ENCODE data around the gene CCDC28A.

CCDC28A gene

DNA sequence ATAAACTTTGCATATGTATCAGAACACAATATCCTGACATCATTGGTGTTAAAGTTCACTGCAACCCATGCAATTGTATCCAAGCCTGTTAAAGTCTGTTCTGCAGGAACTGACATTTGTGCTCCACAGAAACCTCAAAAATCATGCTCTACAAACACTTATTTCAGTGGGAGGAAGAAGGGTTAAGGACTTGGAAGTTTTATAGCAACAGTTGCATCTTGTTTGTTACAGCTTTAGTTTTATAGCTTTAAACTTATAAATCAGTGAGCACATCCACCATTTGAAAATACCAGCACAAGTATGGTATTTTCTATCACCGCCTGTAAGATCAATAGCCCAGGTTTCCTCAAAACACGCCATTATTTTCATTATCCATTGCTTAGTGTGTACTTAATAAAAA, 23.2 kb downstream of the CCDC28A start:
- DNase-seq: no peak

DNA sequence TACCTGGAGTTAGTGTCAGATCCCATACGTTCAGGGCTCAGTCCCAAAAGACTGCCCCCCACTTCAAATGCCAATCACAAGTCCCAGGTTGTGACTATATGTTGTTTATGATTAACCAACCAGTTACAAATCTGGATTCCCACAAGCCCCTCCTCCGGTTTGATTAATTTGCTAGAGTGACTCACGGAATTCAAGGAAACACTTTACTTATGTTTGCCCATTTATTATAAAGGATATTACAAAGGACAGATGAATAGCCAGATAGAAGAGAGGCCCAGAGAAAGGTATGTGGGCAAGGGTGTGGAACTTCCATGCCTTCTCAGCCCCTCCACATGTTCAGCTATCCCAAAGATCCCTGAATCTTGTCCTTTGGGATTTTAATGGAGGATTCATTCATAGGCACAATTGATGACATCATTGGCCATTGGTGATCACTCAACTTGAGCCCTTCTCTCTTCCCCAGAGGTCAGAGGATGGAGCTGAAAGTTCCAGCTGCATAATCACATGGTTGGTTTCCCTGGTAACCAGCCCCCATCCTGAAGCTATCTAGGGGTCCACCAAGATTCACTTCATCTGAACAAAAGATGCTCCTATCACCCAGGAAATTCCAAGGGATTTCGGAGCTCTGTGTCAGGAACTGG, 24.4 kb downstream of the CCDC28A start:
- no peak for DNase-seq

DNA sequence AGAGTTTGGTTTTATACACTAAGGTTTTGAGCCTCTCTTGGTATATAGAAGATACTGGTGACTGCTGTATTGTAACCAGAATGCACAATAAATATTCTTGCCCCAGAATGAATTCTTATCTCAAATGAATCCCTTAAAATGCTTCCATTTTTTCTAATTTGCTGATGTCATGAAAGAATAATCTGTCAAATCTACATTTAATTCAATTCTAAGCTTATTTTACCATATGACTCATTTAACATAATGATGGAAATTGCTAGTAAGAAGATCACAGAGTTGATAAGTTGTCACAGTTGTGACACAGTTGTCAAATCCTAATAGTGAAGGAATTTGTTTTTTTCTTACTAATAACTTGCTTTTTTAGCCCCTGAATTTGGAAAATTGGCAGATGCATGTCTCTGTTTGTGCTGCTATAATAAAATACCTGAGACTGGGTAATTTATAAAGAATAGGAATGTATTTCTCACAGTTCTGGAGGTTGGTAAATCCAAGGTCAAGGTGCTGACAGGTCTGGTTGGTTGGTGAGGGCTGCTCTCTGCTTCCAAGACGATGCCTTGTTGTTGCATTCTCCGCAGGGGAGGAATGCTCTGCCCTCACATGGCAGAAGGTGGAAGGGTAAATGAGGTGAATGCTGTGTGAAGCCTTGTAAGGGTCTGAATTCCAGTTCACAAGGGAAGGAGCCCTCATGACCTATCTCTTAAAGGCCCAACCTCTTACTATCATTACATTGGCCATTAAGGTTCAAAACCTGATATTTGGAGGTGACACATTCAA, 27.0 kb downstream of the CCDC28A start:
- DNase-seq: no peak

DNA sequence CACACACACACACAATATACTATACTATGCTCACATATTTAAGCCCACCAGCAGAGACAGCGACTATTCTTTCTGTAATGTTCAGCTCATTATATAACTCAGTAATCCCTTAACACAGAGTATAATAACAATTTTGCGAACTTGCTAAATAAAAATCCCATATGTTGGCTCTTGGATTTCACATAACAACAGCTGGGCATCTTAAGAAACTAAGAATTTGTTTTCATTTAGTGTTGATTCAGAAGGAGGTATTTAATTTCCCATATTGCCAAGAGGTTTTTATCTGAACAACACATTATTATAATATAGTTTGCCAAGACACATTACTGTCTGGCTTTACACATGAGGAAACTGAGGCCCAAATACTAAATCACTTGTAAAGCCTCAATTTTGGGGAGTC, 29.8 kb downstream of the CCDC28A start:
- DNase-seq: no peak

DNA sequence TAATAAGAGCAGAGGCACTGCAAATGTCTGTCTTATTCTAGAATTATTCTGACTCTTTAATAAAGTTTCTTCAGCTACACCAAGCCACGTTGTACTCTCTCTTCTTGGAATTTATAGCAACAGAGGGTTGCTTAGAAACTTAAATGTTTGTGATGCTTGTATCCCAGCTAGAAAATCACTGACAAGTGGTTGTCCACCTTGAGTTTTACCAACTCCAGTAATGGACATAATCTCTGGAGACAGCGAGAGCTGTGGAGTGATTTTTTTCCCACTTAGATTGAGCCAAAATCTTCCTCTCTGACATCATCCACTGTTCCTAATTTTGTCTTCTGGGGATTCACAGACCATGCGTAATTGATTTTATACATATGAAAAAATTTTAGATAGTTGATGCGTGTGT, 30.3 kb downstream of the CCDC28A start:
- DNase-seq: no peak

DNA sequence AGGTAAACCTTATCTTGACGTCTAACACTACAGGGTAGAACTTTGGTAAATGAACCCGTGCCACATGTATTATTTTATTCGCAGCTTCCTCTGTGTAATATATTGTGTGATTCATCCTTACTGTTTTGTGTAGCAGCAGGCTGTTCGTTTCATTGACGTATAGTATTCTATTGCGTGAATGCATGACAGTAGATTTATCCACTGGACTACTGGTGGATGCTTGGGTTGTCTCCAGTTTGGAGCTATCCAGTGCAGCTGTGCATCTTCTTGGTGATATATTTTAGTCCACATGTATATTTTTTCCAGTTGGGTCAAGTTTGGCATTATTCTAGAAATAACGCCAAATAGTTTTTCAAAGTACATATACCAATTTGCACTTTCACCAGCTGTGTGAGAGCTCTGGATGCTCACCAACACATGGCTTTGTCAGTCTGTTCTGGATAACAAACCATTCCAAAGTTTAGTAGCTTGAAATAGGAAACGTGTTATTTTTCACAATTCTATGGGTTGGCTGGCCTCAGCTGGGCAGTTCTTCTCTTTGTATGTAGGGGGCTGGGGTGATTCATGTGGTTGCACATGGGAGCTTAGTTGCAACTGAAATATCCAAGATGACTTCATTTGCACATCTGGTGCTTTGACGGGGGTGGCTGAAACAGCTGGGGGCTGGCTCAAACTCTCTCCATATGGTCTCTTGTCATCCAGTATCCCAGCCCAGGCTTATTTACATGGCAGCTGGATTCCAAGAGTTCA, 31.6 kb downstream of the CCDC28A start:
- DNase-seq: no peak

DNA sequence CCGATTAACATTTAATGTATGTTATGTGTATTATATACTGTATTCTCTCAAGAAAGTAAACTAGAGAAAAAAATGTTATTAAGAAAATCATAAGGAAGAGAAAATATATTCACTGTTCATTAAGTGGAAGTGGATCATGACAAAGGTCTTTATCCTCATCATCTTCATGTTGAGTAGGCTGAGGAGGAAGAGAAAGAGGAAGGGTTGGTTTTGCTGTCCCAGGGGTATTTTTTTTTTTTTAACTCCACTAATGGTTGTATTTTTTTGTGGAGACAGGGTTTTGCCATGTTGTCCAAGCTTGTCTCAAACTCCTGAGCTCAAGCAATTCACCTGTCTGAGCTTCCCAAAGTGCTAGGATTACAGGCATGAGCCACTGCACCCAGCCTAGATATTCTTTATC, 33.3 kb downstream of the CCDC28A start:
- DNase-seq: no peak

DNA sequence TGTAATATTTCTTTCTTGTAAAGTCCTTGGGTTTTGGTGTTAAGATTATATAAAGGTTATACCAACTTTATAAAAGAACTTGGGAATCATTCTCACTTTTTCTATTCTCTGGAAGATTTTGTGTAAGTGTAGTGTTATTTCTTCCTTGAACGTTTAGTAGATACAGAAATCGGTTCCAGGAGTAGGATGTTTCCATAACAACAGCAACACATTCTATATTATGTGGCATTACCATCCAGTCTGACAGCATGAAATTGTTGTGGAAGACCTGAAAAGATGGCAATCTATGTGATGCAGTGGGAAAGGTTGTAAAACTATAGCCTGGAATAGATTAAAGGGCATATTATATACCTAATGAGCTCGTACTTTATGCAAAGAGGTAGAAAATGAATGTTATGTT, 36.1 kb downstream of the CCDC28A start:
- no peak for DNase-seq

DNA sequence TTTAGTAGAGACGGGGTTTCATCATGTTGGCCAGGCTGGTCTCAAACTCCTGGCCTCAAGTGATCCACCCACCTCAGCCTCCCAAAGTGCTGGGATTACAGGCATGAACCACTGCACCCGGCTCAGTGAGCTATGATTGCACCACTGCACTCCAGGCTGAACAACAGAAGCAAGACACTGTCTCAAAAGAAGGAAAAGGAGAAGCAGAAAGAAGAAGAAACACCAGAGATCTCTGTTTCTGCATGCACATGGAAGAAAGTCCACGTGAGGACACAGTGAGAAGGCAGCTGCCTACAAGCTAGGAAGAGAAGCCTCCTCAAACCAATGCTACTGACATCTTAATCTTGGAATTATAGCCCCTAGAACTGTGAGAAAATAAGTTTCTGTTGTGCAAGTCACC, 38.3 kb downstream of the CCDC28A start:
- DNase-seq: no peak

DNA sequence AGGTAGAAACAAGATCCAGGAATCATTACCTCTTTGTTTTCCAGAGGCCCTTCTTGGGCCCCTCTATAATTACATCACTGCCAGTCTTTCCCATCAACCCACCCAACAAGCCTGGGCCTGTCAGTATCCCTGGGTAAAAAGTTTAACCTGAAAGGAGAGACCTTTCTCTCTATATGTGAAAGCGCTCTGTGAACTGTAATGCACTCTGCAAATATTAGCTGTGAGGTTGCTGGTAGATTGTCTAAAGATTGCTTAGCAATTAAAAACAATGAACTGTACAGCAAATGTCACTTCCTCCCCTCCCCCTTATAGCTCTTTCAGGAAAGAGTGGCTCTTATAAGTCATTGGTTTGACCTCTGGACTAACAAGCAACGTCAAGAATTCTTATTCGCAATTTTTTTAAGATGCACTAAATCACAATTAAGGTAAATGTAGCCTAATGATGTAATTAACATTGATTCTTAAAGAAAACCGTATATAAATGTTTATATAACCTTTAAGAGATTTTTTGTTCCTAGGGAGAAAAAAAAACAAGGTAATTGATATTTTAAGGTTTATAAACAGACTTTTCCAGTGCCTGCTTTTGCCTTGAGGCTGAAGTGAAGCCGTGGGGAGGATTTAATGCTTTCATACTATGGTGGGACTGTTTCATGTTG, 40.7 kb downstream of the CCDC28A start:
- DNase-seq: no peak

DNA sequence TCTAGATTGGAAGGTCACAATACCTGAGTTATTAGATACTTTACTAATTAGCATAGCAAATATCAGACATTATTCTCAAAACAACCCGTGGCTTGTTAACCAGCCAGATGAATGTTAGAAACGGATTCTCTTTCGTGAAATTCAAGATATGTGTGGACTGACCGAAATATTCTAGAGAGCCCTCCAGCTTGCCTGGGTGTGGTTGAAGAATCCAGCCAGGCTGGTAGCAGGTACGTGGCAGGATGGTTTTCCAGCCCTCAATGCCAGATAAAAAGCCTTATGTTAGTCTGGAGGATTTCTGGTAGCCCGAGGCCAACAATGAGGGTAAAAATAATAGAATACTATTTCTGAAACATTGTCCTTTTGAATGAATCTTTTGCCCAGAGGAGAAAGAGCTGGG, 41.7 kb downstream of the CCDC28A start:
- no peak for DNase-seq

DNA sequence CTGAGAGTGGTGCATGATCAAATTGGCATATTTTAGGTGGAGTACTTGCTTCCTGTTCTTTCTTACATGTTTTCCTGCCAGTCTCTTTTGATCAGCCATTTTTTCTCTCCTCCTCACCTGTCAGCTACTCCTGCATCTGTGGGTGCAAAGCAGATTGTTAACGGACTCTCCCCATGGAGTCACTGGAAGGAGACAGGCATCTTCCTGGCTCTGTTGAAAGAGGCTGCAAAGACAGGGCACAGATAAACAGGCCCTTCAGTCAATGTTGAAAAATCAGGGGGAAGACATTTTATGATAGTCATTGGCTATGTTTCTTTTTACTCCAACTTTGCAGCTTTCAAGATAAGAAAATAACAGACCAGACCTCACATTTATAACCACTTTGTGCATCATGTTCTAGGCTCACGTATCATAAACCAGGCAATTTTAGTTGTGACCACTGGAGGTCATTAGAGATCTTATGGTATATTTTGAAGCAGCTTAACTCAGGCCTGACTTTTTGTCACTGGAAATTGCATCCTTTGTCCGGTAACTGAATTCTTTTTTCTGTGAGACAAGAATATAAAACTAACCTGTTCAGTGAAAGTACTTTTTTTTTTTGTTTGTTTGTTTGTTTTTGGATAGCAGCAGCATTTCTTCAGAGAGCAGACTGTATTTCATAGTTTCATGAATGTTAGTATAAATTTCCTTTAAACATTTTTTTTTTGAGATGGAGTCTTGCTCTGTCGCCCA, 42.4 kb downstream of the CCDC28A start:
- DNase-seq: peak; percentile 33

DNA sequence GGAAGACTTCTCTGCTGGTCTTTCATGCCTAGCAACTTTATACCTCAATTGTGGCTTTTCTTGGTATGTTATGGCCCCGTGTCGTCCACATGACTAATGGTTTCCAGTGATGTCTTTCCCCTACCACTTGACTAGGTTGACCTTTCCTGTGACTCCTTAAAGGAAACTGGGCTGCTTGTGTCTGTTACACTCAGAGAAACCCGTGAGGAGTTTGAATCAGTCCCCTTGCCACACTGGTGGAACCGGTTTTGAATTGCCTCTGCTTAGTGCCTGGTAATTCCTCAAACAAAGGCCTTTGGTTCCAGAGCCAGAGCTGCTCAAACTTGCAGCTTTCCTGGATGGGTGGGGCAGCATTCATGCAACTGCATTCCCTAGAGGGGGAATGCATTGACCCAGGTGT, 44.2 kb downstream of the CCDC28A start:
- no peak for DNase-seq

DNA sequence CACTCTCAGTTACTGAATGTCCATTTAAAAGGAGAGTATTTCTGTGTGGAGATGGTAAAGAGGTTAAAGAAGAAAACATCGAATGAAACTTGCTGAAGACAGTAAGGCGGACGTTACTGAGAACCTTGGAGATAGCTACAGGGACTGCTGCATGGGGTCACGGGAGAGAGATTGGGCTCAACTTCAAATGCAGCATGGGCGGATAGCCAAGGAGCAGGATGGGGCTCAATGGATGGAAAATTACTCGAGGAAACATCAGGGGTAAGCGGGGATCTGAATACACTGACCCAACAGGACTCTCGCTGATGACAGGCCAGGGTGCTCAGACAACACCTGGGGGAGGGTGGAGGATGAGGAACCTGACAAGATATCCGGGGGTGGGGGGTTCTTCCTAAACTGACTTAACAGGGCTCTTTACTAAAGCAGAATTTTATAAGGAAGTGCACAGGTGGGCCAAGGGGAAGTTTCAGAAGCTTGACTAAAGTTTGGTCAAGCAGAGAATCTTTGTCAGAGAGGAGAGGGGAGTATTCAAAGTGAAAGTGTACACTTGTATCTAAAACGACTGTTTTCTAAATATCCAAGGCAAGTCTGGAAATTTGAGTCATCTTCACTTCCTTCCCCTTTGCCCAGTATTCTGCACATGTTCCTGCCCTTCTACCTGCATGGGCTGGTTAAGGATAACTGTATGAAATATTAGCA, 45.1 kb downstream of the CCDC28A start:
- DNase-seq: no peak

DNA sequence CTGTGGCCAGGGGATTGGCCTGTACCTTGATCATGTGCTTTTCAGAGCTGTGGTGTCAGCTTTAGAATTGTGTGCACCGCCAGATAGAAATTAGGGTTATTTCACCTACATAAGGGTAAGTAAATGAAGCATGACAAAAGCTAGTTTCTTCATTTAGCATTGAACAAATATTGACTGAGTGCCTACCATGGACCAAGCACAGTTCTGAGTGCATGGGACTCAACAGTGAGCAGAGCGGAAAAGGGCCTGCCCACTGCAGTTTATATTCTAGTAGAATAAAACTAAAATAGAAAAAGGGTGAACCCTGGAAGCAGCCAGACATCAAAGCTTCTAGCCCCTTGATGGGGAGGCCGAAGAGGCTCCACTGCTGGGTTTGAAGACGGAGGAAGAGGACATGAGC, 48.0 kb downstream of the CCDC28A start:
- DNase-seq: no peak

DNA sequence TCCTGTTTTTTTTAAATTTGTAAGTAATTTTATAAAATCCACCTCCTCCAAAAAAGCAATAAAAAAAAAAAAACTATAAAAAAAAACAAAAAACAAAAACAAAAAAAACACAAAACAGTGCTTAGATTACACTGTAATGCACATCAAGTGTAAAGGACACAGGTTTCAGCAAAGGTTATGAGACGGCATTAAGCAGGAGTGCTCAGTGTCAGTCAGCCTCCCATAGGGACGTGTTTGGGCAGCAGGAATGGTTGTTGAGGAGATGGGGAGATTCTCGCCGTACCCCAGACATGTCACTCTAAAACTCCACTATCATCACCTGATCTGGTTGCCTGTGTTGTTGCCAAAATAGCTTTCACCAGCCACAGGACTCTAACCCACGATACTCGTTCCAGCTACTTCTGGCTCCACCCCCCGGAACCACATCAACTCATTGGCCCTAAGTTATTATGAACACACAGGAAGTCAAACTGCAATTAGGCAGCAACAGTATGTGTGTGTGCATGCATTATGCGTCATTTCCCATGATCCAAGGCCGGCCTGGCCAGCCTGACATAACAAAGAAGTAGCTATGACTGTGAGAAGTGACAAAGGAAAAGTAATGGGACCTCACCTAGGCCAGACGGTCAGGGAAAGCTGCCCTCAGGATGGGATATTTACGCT, 51.0 kb downstream of the CCDC28A start:
- DNase-seq: no peak

DNA sequence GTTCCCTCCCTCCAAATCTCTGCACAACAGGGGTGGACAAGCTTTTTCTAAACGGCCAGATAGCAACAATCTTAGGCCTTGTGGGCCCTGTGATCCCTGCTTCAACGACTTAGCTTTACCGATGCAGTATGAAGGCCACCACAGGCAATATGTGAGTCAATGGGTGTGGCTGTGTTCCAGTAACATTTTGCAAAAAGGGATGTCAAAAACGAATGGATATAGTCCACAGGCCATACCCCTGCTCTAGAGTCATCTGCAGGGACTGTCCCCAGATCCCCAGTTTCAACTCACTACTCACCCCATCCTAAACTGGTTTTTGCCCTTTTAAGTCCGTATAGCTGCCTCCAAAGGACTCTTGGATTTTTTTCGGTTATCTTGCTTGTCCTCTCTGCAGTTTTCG, 56.7 kb downstream of the CCDC28A start:
- DNase-seq: no peak

DNA sequence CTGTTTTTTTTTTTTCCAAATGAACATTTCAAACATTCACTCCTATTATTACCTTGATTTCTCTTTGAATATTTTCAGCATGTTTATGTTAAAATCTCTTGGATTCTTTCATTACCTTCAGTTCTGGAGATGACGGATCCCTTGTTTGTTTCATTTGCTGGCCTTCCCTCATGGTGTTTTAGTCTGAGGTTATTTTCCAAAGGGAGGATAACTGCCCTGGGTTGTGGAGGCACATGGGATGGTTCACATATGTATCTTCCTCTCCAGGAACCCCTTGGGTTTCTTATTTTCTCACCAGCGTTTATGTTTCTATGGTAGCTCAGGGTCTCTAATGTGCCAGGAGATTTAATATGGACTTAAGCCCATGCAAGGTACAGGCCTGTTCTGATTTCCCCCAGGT, 58.6 kb downstream of the CCDC28A start:
- no peak for DNase-seq

DNA sequence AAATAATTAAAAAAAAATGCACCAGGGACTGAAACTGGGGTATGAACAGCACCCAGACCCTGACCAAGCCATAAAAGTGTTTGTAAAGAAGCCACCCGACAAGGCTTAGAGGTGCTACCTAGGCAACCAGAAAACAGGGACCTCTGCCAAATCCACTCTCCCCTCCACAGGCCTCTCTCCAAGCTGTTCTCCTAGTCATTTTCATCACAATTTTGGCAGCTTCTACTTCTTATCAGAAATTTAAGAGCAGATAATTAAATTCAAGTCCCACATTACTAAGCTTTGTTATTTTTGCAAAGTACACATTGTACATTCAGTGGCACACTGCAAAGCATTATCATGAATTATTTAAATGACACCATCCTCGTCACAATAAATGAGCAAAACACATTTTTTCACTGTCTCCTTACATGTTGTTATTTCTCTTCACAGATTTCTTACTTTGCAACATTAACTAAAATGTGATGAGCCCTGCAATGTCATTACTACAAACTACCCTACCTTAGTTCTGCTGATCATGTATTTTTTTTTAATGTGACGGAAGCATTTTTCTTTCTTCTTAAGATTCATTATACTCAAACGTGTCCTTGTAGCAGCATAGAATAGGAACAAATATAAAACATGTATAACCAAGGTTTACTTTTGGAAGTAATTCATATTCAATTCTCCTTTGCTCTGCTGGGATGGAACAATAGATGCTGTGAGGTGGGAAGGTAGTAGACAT, 60.4 kb downstream of the CCDC28A start:
- no peak for DNase-seq

DNA sequence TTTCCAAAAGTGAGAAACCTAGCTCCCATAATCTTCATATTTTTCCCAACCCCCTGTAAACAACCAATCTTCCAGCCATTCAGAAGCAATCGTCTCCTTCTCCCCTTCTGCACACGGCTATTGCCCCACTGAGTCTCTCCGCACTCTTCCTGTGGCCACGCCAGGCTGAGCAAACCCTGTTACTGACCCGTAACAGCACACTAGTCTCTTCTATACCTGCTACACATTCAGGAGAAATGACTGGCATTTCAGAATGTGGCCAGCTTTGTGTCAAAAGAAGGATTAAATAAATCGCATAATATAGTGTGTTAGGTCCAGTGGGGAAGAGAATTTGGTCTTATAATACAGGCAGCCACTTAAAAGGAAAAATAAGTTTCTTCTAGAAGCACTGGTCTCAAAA, 63.7 kb downstream of the CCDC28A start:
- no peak for DNase-seq
